WI38 (cell line): ENCODE data around the gene B4GALT2.

ENCODE experiments used
- H3K4me3 ChIP-seq: 2 replicates; pipeline ENCODE4 v1.5.1; 2011; ENCODE audit warnings: low read depth, mild to moderate bottlenecking, control low read depth, low read length
- TF ChIP-seq, protein P1 (sequence below): IDR thresholded peaks from 2 replicates; pipeline ENCODE4 v1.5.1; 2012; ENCODE audit warnings: low read depth, mild to moderate bottlenecking, control low read depth, low read length

The B4GALT2 gene

DNA sequence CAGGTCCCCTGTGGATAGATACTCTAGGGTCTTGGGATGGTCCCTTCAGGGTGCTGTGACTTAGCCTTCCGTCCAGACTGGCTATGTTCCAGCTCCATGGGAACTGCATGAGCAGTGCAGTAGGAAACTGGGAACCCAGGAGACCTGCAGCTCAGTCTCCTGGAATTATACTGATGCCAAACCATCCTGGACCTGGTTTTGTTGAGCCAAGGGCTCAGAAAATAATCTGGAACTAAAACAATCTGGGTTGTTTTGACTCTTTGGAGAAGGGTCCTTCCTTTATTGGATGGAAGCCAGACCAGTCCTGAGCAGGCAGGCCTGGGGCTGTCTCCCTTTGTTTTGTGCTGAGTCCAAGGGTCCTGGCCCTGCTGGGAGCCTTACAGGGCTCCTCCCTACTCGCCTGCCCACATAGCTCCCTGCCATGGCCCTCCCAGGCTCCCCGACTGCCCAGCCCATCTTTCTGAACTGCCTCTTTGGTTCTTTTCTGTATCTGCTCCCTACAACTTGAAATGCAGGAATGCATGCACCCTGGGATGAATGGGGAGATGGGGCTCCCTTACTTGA lies 31.1 kb upstream of the B4GALT2 start:
- H3K4me3 ChIP-seq, result peak overlapping the region; percentile 88
- TF ChIP-seq, protein P1, sequence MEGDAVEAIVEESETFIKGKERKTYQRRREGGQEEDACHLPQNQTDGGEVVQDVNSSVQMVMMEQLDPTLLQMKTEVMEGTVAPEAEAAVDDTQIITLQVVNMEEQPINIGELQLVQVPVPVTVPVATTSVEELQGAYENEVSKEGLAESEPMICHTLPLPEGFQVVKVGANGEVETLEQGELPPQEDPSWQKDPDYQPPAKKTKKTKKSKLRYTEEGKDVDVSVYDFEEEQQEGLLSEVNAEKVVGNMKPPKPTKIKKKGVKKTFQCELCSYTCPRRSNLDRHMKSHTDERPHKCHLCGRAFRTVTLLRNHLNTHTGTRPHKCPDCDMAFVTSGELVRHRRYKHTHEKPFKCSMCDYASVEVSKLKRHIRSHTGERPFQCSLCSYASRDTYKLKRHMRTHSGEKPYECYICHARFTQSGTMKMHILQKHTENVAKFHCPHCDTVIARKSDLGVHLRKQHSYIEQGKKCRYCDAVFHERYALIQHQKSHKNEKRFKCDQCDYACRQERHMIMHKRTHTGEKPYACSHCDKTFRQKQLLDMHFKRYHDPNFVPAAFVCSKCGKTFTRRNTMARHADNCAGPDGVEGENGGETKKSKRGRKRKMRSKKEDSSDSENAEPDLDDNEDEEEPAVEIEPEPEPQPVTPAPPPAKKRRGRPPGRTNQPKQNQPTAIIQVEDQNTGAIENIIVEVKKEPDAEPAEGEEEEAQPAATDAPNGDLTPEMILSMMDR, result no peak

DNA sequence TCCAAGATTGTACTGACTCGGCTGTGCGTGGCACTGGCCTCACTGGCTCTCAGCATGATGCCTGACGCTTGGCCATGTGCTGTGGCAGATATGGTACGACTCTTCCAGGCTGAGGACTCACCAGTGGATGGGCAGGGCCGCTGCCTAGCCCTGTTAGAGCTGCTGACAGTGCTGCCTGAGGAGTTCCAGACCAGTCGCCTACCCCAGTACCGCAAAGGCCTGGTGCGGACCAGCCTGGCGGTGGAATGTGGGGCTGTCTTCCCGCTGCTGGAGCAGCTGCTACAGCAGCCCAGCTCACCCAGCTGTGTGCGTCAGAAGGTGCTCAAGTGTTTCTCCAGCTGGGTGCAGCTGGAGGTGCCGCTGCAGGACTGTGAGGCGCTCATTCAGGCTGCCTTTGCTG lies 29.3 kb upstream of the B4GALT2 start:
- TF ChIP-seq, protein P1, result no peak
- H3K4me3 ChIP-seq, result no peak overlapping the region

DNA sequence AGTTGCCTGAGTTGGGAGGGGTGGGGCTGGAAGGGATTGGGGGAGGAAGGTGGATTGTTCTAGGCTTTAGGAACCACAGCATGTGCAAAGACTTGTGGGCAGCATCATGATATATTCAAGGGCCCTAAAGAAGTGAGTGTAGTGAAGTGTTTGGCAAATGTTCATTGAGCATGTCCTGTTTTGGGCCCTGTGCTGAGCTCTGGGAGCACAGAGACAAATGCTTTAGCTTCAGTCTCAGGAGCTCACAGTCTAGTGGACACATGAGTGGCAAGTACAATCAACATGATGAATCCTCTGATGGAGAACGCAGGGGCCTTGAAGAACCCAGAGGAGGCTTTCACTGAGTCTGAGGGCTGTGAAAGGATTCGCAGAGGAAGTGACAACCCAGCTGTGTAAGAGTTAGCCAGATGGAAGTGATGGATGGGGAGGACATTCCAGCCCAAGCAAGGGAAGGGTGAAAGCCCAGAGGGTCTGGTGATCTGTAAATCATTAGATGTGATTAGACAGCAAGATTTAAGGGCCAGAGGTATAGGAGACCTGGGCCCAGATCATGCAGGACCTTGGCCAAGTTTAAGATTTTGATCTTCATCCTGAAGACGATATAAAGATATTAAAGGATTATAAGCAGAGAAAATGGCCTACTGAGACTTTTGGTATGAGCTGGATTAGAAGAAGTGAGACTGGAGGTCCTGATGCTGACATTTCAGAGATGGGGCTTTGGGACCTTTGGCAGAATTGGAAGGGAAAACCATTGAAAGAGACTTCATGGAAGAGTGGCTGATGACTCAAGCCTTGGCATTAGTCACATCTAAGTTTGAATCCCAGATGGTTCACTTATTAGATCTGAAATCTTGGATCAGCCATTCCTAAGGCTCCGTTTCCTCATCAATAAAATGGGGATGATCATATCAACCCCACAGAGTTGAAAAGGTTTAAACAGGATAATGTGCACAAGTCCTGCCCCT lies 27.7 kb upstream of the B4GALT2 start:
- TF ChIP-seq, protein P1, result no peak
- no peak overlapping the region for H3K4me3 ChIP-seq

DNA sequence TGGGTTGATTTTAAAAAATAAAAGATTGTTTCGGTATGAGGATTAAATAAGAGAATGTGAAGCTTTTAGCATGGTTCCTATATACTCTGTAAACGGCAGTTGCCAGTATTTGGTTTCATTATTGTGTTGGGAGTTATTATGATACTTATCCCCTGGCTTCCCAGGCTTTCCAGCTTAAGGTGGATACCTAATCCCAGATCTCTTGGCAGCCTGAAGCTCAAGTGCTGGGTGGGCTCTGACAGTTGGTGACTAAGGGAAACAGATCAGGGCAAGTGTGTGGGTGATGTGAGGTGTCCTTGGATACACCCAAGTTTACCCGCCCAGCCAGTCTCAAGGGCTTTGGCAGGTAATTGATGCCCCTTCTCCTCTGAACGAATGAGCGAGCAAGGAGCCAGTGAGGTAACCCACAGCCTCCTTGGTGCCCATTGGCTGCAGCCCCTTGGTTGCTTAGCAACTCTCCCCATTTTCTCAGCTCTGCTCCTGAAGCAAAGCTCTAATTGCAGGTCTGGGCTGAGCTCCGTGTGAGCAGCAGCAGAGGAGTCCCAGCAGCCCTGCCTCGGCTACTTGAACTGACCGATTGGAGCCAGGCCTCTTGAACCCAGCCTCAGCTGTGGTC lies 26.2 kb upstream of the B4GALT2 start:
- TF ChIP-seq, protein P1, result no peak
- no peak overlapping the region for H3K4me3 ChIP-seq

DNA sequence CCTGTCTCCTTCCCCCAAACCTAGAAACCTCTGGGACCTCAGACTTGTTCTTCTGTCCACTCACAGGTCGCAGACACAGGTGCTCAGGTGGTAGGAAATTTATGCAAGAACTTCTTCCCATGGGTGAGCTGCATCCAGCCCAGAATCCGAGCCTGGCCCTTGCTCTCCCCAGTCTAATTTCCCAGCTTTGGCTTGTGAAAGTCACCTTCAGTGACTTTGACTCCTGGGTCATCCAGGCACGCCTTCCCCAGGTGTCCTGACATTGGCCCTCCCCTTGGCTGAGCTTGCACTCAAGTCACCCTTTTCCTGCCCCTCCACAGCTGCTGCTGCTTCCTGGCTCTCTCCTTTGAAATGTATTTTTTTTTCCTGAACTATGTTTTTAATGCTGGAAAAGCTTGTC lies 25.6 kb upstream of the B4GALT2 start:
- no peak overlapping the region for H3K4me3 ChIP-seq
- TF ChIP-seq, protein P1, result no peak

DNA sequence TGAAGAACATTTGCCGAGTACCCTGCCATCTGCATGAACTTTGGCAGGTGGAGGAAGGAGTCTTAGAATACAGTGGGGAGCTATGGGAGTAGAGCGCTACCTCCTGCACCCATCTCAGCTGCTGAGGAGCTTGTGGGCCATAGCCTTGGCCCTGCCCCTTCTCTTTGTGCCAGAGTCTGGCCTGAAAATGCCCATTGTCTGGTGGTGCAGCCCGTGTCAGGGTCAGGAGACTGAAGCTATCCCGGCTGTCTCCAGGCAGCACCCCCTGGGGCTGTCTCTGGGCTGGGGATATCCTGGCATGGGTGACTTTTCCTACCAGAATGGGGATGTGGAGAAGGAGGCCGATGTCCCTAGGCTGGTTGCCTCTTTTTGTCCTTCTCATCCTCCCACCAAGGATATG lies 25.0 kb upstream of the B4GALT2 start:
- TF ChIP-seq, protein P1, result no peak

DNA sequence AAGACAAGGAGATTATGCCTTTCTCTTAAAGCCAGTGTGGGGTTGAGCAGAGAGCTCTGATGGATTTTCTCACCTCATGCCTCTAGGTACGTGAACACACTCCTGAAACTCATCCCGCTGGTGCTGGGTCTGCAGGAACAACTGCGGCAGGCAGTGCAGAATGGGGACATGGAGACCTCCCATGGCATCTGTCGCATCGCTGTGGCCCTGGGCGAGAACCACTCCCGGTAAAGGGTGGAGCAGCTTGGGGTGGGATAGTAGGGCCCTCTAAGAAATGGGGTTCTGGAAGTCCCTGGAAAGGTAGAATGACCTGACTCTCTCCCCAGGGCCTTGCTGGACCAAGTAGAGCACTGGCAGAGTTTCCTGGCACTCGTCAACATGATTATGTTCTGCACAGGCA lies 22.8 kb upstream of the B4GALT2 start:
- no peak overlapping the region for H3K4me3 ChIP-seq

More for the DNA sequence above, 25.0 kb upstream of the B4GALT2 start:
- no peak overlapping the region for H3K4me3 ChIP-seq

More for the DNA sequence above, 22.8 kb upstream of the B4GALT2 start:
- TF ChIP-seq, protein P1, result no peak
